ENCODE measurements around the gene ZNF718.
"Not testable (repeated sequence)": the region's sequence is repeated elsewhere in the genome, so short reads cannot be mapped to it uniquely, and the experiment has no call there.

The ZNF718 gene

DNA sequence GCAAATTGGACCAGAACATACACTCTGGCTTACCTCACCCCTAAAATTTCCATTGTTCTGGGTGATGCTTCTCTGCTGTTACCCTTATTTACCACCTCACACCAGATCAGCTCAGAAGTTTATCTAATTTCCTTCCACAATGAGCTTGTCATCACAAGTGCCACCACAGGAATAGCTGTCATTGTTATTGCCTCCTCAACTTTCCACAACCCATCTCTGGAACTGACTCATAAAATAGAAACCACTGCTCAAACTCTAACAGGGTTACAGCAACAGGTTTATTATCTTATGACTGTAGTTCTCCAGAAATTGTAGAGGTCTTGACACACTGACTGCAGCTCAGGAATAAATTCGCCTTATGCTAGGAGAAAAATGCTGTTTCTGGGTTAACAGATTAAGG lies 52.7 kb downstream of the ZNF718 start:
- no peak overlapping the region for H3K4me3 ChIP-seq (IDR thresholded peaks at IDR 0.05; ENCODE audit: insufficient read depth, low read depth, low read length)
- no peak overlapping the region for H3K4me2 ChIP-seq
- H3K27me3 ChIP-seq (ENCODE audit: insufficient read depth, low read depth), result no peaks in the 10 kb centered on the region
- no peaks in the 10 kb centered on the region for H3K36me3 ChIP-seq (ENCODE audit: insufficient read depth)
- no peaks in the 10 kb centered on the region for H3K4me1 ChIP-seq (ENCODE audit: low read depth, poor library complexity, severe bottlenecking)
- no peaks in the 10 kb centered on the region for H3K79me2 ChIP-seq (ENCODE audit: insufficient read depth, low read depth)
- H4K20me1 ChIP-seq (ENCODE audit: insufficient read depth), result no peaks in the 10 kb centered on the region
- H3K9ac ChIP-seq, result no peak overlapping the region
- TF ChIP-seq, protein P1, sequence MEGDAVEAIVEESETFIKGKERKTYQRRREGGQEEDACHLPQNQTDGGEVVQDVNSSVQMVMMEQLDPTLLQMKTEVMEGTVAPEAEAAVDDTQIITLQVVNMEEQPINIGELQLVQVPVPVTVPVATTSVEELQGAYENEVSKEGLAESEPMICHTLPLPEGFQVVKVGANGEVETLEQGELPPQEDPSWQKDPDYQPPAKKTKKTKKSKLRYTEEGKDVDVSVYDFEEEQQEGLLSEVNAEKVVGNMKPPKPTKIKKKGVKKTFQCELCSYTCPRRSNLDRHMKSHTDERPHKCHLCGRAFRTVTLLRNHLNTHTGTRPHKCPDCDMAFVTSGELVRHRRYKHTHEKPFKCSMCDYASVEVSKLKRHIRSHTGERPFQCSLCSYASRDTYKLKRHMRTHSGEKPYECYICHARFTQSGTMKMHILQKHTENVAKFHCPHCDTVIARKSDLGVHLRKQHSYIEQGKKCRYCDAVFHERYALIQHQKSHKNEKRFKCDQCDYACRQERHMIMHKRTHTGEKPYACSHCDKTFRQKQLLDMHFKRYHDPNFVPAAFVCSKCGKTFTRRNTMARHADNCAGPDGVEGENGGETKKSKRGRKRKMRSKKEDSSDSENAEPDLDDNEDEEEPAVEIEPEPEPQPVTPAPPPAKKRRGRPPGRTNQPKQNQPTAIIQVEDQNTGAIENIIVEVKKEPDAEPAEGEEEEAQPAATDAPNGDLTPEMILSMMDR (conservative IDR thresholded peaks at IDR 0.05; ENCODE audit: low read depth, low read length), result no peak
- no peak overlapping the region for H3K27ac ChIP-seq
- H2AFZ ChIP-seq (ENCODE audit: low read depth), result no peak overlapping the region

DNA sequence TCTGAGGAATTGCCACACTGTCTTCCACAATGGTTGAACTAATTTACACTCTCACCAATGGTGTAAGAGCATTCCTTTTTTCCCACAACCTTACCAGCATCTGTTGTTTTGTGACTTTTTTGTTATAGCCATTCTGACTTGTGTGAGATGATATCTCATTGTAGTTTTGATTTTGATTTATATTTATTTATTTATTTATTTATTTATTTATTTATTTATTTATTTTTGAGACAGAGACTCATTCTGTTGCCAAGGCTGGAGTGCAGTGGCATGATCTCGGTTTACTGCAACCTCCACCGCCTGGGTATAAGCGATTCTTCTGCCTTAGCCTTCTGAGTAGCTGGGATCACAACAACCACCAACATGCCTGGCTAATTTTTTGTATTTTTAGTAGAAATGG lies 57.9 kb downstream of the ZNF718 start:
- H3K4me2 ChIP-seq; H4K20me1 ChIP-seq (ENCODE audit: insufficient read depth); H3K4me3 ChIP-seq (IDR thresholded peaks at IDR 0.05; ENCODE audit: insufficient read depth, low read depth, low read length); H3K79me2 ChIP-seq (ENCODE audit: insufficient read depth, low read depth); H3K27ac ChIP-seq; H2AFZ ChIP-seq (ENCODE audit: low read depth); H3K9ac ChIP-seq; H3K4me1 ChIP-seq (ENCODE audit: low read depth, poor library complexity, severe bottlenecking); H3K36me3 ChIP-seq (ENCODE audit: insufficient read depth); H3K27me3 ChIP-seq (ENCODE audit: insufficient read depth, low read depth): not testable (repeated sequence)

DNA sequence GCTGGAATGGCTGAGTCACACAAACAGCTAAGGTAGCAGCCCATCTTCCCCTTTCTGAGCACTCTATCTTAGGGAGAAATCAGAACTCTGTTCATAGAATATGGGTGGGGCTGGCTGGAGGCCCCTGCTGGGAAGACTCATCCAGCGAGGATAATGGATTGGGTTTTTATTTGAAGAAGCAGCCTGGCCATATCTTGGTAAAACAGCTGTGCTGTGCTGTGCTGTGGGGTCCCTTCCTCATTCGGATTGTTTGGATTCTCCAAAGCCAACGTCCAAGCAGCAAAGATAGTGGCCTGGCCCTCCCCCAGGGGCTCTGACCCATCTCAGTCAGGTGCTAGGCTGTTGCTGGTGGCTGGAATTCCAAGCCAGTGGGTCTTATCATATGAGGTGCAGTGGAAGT lies 63.8 kb downstream of the ZNF718 start:
- no peak overlapping the region for H3K27ac ChIP-seq
- H4K20me1 ChIP-seq (ENCODE audit: insufficient read depth), result no peaks in the 10 kb centered on the region
- no peak overlapping the region for H3K4me2 ChIP-seq
- H3K79me2 ChIP-seq (ENCODE audit: insufficient read depth, low read depth), result no peaks in the 10 kb centered on the region
- no peak overlapping the region for H2AFZ ChIP-seq (ENCODE audit: low read depth)
- H3K36me3 ChIP-seq (ENCODE audit: insufficient read depth), result no peaks in the 10 kb centered on the region
- no peak overlapping the region for H3K9ac ChIP-seq
- H3K4me1 ChIP-seq (ENCODE audit: low read depth, poor library complexity, severe bottlenecking), result no peaks in the 10 kb centered on the region
- TF ChIP-seq, protein P1 (conservative IDR thresholded peaks at IDR 0.05; ENCODE audit: low read depth, low read length), result no peak
- no peaks in the 10 kb centered on the region for H3K27me3 ChIP-seq (ENCODE audit: insufficient read depth, low read depth)
- no peak overlapping the region for H3K4me3 ChIP-seq (IDR thresholded peaks at IDR 0.05; ENCODE audit: insufficient read depth, low read depth, low read length)

DNA sequence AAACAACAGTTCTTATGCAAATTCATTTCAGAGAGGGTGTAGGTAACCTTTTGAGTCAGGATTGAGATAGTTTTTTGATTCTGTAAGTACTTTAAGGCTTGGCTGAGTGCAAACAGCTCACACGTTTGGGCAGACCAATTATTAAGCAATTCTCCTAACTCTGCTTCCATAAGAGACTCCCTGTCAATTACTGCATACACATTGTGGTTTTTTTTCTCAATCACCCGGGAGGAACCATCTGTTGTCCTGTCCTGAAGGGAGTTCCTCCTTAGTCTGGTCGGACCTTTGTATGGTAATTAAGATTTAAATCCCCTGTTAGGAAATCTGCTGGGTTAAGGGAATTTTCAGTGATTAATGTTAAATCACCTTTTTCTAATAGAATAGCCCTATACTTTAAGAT lies 70.9 kb downstream of the ZNF718 start:
- H2AFZ ChIP-seq (ENCODE audit: low read depth); H3K79me2 ChIP-seq (ENCODE audit: insufficient read depth, low read depth); H3K36me3 ChIP-seq (ENCODE audit: insufficient read depth); H3K27ac ChIP-seq; H3K4me3 ChIP-seq (IDR thresholded peaks at IDR 0.05; ENCODE audit: insufficient read depth, low read depth, low read length); H3K4me2 ChIP-seq; H3K9ac ChIP-seq; H3K27me3 ChIP-seq (ENCODE audit: insufficient read depth, low read depth); H3K4me1 ChIP-seq (ENCODE audit: low read depth, poor library complexity, severe bottlenecking); H4K20me1 ChIP-seq (ENCODE audit: insufficient read depth): not testable (repeated sequence)

DNA sequence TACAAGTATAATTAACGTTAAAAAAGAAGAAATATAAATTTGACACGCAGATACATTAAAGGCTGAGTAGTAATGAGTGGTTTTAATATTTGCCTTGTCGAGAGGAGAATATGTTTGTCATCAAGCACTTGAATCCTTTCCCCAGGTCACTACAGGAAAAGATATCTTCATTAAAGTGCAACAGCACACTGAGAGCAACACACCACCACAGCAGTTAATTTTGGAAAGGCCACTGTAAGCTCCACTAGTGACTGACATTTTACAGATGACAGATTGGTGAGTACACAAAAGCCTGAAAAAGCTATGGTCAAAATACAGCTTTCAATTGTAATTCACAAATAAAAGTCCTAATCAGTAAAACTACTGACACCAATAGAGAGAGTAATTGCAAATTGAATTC lies 76.6 kb downstream of the ZNF718 start:
- Histone ChIP-seq H3K27me3 (ENCODE audit: insufficient read depth, low read depth) (no peaks in the 10 kb centered on the region), H3K36me3 (ENCODE audit: insufficient read depth) (no peaks in the 10 kb centered on the region), H3K4me1 (ENCODE audit: low read depth, poor library complexity, severe bottlenecking) (no peaks in the 10 kb centered on the region), H3K27ac (no peak overlapping the region), H3K9ac (no peak overlapping the region), H3K79me2 (ENCODE audit: insufficient read depth, low read depth) (no peaks in the 10 kb centered on the region), H2AFZ (ENCODE audit: low read depth) (no peak overlapping the region), H4K20me1 (ENCODE audit: insufficient read depth) (no peaks in the 10 kb centered on the region), H3K4me3 (IDR thresholded peaks at IDR 0.05; ENCODE audit: insufficient read depth, low read depth, low read length) (no peak overlapping the region), H3K4me2 (no peak overlapping the region)
- TF ChIP-seq, protein P1 (conservative IDR thresholded peaks at IDR 0.05; ENCODE audit: low read depth, low read length), result no peak

DNA sequence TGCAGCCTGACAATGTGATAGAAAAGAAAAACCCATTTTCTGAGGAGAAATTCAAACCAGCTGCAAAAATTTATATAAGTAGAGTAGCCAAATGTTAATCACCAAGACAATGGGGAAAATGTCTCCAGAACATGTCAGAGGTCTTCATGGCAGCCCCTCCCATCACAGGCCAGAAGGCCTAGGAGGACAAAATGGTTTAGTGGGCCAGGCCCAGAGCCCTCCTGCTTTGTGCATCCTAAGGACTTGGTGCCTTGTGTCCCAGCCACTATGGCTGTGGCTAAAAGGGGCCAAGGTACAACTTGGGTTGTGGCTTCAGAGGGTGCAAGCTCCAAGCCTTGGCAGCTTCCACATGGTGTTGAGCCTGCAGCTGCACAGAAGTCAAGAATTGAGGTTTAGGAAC lies 78.5 kb downstream of the ZNF718 start:
- not testable (repeated sequence) for H4K20me1 ChIP-seq (ENCODE audit: insufficient read depth); H3K4me1 ChIP-seq (ENCODE audit: low read depth, poor library complexity, severe bottlenecking); H3K27me3 ChIP-seq (ENCODE audit: insufficient read depth, low read depth); H2AFZ ChIP-seq (ENCODE audit: low read depth); H3K79me2 ChIP-seq (ENCODE audit: insufficient read depth, low read depth); H3K9ac ChIP-seq; H3K4me3 ChIP-seq (IDR thresholded peaks at IDR 0.05; ENCODE audit: insufficient read depth, low read depth, low read length); H3K4me2 ChIP-seq; H3K27ac ChIP-seq; H3K36me3 ChIP-seq (ENCODE audit: insufficient read depth)
